HG03159 (cell line): ENCODE data around the gene FATE1.

Experiments
- ATAC-seq: cut with Tn5 transposase; IDR thresholded peaks from one replicate; pipeline ENCODE4 v1.9.1; 2021; ENCODE audit warnings: mild to moderate bottlenecking, moderate library complexity; ENCODE audit not compliant: unreplicated experiment

The FATE1 gene

DNA sequence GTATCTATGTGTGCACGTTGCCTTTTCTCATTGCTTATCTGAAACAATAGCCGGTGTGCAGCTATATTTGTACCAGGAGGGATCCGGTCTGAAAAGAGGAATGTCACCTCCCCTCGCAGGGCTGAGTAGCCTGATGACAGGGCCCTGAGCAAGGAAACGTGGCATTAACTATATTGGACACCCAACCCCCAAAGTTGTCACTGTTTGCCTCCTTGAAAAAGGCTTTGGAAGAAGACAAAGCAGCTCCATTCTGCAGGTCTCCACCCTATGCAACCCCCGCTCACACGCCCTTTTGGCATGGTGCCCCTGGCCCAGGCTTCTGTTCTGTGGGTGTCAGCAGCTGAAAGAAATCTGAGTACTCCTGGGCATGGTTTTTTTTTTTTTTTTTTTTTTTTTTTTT lies 12.3 kb upstream of the FATE1 start:
- no peak for ATAC-seq

DNA sequence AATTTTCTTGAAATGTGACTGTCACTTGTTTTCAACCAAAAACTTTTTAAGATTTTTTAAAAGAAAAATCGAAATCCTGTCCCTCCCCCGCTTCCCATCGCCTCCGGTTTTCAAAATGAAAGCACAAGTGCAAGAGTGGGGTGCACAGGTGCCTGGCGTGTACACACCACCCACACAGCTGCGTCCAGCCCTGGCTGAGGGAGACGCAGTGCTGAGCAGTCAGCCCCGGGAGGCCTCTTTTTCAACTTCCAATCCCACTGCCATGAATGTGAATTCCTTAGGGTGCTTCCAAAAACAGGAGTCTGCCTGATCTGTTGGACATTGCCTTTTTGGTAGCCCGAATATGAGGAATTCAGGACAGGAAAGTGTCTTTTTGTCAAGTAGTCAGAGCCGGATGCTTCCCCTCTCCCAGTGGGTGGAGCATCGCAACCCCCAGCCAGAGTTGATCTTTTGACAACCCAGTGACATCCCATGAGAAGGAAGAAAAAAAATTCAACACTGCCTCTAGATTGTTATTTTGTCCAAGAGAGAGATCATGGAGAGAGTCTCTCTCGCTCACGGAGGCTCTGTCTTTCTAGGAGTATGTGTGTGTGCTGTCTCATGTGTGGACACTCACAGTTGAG lies 11.7 kb upstream of the FATE1 start:
- ATAC-seq: no peak

DNA sequence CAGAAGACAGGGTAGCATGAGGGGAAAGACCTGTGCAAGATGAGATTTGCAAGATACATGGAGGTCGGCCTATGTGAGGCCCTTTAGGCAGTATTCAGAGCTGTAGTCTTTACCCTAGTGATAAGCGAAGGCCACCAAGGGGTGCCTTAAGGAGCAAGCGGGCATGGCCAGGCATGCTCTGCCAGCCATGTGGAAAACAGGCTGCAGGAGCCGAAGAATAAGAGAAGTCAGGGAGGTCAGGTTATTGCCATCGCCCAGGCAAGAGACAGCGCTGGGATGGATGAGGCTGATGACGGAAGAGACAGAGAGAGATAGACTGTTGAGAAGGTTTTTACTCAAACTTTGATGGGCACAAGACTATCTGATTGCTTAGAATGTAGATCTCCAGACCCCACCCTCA lies 7.0 kb upstream of the FATE1 start:
- ATAC-seq: no peak

GRCh38 chrX:151710457-151710856 lies 5.4 kb upstream of the FATE1 start:
- no peak for ATAC-seq

GRCh38 chrX:151711154-151711553 lies 4.7 kb upstream of the FATE1 start:
- ATAC-seq: no peak

DNA sequence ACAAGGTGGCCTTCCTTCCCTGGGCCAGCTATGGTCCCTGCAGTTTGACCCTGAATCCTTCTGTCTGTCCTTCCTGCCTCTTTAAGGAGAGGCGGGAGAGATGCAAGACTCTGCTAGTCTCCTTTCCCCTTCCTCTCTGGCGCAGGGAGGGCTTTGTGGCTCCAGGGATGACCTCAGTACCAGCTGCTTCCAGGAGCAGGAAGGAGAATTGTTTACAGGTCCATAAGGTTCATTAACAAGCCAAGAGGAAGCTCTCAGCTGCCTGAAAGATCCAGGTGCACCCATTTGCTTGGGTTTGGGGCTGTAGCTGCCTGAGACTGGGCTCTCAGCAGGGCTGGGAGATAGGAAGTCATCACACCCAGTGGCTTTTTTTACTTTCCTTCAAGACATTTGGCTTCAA lies 4.0 kb upstream of the FATE1 start:
- no peak for ATAC-seq

DNA sequence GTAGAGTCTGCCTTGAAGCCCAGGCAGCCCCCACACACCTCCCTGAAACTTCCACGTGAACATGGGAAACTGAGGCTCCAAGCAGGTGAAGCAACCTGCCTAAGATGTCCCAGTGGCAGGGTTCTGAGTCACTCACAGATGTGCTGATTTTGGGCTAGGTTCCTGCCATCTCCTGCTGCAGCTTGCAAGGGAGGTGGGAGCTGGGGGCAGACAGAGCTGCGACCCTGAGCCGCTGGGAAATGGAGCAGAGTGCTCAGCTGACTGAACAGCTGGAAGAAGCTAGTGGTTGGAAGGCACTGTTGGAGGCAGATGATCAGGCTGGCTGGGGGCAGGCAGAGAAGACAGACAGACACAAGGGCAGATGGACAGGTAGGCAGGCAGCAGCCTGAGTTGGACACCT lies 3.6 kb upstream of the FATE1 start:
- no peak for ATAC-seq

- ATAC-seq: no peak
Observed at GRCh38 chrX:151713849-151714248, 2.0 kb upstream of the FATE1 start.

DNA sequence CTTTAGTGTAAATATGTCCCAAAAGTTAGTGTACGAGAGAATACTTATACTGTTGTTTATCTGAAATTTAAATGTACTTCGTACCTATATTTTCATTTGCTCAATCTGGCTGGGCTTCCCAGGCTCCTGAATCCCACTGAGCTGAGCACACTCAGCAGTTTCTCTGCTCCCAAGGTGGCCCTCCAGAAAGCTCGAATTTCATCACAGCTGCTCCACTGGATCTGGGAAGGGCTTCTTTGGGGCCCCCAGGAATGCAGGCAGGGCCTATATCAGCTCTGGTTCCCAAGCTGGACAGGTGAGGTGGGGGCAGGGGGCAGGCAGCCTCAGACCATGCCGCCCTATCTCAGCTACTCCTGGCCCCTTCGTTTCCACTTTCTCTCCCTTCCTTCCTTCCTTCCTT lies 1.5 kb upstream of the FATE1 start:
- ATAC-seq: no peak

GRCh38 chrX:151722241-151722846 lies 6.5 kb downstream of the FATE1 start:
- ATAC-seq: no peak

GRCh38 chrX:151723156-151723760 lies 7.4 kb downstream of the FATE1 start:
- ATAC-seq: no peak

DNA sequence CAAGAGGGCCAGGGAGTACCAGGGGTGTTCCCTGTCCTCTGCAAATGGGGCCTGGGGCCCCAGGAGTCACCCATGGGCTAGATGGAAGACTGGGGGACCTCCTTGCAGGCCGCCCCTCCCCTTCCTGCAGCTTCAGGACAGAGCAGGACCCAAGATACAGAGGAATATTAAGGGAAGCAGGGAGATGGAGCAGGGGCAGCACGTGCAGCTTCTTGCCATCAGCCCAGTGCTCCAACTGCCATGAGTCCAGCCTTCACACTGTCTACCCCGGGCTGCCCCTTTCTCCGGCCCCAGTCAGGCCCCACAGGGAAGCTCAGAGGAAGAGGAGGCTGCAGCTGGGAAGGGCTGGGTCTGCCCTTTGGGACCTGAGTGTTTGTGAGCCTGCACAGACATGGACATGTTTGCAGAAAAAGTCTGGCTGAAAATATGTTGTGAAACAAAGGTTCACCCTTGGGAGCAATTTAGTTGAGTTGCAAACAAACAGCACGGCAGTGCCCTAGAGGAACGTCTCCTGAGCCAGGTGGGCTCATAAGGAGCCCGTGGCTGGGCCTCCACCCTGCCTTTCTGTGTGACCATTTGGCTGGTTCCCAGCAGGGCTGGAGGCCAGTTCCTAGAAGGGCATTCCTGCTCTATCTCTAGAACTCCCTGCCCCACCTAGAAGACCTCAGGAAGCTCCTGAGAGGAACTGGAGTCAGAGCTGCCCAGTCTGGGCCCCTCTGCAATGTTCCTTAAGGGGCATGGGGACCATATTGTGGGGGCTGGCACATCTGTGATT lies 8.9 kb downstream of the FATE1 start:
- ATAC-seq: no peak

GRCh38 chrX:151725338-151725614 lies 9.4 kb downstream of the FATE1 start:
- no peak for ATAC-seq

DNA sequence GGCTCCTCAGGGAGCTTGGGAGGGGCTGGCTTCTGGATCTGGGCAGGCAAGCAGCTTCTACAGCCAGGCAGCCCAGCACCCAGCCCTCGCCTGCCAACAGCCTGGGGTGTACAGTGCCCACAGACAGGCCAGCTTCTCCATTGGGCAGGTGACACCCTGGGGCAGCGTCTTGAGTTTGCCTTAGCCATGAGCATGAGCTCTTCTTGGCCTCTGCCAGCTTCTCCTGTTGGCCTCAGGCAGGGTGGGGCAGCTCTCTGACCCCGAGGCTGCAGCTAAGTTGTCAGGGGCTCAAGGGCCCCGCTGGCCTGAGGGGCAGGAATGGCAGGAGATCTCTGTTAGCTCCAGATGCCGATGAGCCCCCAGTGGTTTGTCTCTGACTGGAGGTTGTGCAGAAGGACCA lies 10.9 kb downstream of the FATE1 start:
- no peak for ATAC-seq

- no peak for ATAC-seq
Observed at GRCh38 chrX:151727346-151727745, 11.5 kb downstream of the FATE1 start.

GRCh38 chrX:151729056-151729725 lies 13.4 kb downstream of the FATE1 start:
- ATAC-seq: no peak

DNA sequence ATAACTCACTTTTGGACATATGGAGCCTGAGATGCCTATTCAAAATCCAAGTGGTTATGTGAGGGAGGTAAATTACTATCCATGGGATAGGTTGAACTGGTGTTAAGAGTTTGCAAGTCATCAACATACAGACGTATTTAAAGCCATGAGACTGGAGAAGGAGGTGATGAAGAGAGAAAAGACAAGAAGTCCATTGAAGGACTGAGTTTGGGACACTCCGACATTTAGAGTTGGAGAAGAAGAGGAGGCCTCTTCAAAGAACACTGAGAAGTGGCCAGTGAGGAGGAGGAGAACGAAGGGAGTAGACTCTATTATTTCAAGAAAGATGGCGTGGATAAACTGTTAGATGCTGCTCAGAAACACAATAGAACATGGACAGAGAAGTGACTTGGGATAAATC lies 18.6 kb downstream of the FATE1 start, which contains the start of gene CNGA2:
Gene CNGA2, plus strand, starts transcription at position 301 of the 400 bp plus-strand sequence. CDS start 3,738 bp downstream, outside the sequence.
- ATAC-seq: no peak

GRCh38 chrX:151735219-151735618 lies 19.4 kb downstream of the FATE1 start:
- no peak for ATAC-seq

DNA sequence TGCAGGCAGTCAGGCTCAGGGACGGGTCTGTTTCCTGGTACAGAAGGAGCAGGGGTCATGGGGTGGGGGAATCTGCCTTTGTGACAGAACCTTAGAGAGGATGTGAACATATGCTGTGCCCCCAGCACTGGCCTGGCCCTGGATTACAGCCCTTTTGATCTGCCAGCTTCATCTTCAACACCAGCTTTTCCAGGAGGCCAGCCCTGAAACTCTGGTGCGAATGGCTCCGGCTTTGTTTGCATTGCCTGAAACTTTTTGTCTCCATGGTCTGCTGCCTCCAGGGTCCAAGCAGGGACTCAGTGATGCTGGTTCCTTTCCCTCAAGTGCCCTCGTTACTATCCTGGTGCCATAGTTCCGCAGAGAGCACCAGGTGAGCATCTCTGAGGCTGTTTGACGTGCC lies 20.9 kb downstream of the FATE1 start:
- no peak for ATAC-seq

DNA sequence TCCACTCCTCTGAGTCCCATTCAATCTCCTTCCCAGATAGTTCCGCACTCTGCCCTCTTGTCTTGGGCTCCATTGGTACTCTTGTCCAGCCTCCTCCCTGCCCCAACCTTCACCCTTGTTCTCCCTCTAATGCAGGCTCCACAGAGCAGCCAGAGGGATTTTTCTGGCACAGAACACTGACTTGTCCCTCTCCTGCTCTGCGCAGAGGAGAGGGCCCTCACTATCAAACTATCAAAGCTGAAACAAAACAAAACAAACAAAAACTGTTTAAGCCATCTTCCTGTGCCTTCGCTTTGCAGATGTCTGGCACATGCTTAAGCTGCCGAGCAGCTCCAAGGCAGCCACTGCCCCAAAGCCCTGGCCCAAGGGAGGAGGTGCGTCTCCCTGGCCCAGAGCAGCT lies 21.7 kb downstream of the FATE1 start:
- ATAC-seq: no peak

DNA sequence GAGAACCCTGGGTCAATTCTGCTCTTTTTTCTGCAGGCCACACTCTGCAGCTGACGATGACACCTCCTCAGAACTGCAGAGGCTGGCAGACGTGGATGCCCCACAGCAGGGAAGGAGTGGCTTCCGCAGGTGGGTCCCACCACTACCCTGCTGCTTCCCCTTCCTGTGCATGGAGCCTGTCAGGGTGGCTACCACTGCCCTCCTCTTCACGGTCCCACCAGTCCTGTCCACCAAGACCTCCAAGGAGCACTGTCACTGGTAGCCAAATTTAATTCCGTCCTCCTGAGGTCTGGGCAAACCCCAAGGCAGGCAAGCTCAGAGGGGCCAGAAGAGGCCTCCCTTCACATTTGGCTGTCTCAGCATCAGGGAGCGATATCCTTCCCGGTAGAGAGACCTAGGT lies 22.9 kb downstream of the FATE1 start:
- ATAC-seq: no peak
